GM23338 (cell line): ENCODE measurements around the gene AFF3. TPM values are rescaled to one million over a fixed set of nuclear protein-coding genes. Genes with fewer than 3 reads are reported as not detected.

Source experiments
- ATAC-seq: fragments of 200-7000 bp; cut with Tn5 transposase; 3 replicates; pipeline ENCODE4 v1.9.1; 2020
- DNase-seq: peaks from one replicate; pipeline ENCODE4 v3.0.0-alpha.2; 2015; ENCODE audit warnings: low spot score
- H2AFZ ChIP-seq: fragments of 200-600 bp; sonication (generic); 2 replicates; pipeline ENCODE4 v1.8.0; 2016; ENCODE audit warnings: antibody characterized with exemption, mild to moderate bottlenecking, moderate library complexity
- H3F3A ChIP-seq: fragments of 200-600 bp; sonication (generic); replicated peaks from 2 replicates; pipeline ENCODE4 v1.8.0; 2017; ENCODE audit warnings: antibody characterized with exemption, mixed run types, low read depth
- H3K27ac ChIP-seq: fragments of 200-600 bp; sonication (generic); 2 replicates; pipeline ENCODE4 v1.6.1; 2016; ENCODE audit warnings: low read depth
- H3K27me3 ChIP-seq: fragments of 200-600 bp; sonication (generic); 2 replicates; pipeline ENCODE4 v1.8.0; 2016; ENCODE audit warnings: mild to moderate bottlenecking, mixed run types, moderate library complexity; ENCODE audit not compliant: insufficient read depth
- H3K36me3 ChIP-seq: fragments of 200-600 bp; sonication (generic); 2 replicates; pipeline ENCODE4 v1.8.0; 2016; ENCODE audit warnings: mild to moderate bottlenecking; ENCODE audit not compliant: insufficient read depth
- H3K4me1 ChIP-seq: fragments of 200-600 bp; sonication (generic); 2 replicates; pipeline ENCODE4 v1.8.0; 2016; ENCODE audit warnings: mild to moderate bottlenecking, moderate library complexity; ENCODE audit not compliant: insufficient read depth
- H3K4me2 ChIP-seq: fragments of 200-600 bp; sonication (generic); 2 replicates; pipeline ENCODE4 v1.7.1; 2017; ENCODE audit warnings: mixed run types
- H3K4me3 ChIP-seq: fragments of 200-600 bp; sonication (generic); 2 replicates; pipeline ENCODE4 v1.6.1; 2016; ENCODE audit warnings: mixed run types
- H3K79me2 ChIP-seq: fragments of 200-600 bp; sonication (generic); replicated peaks from 2 replicates; pipeline ENCODE4 v1.8.0; 2017; ENCODE audit warnings: mild to moderate bottlenecking; ENCODE audit not compliant: insufficient read depth
- H3K9me2 ChIP-seq: fragments of 200-600 bp; sonication (generic); 2 replicates; pipeline ENCODE4 v1.8.0; 2017; ENCODE audit not compliant: insufficient read depth
- H4K20me1 ChIP-seq: fragments of 200-600 bp; sonication (generic); replicated peaks from 2 replicates; pipeline ENCODE4 v1.8.0; 2017; ENCODE audit warnings: mild to moderate bottlenecking; ENCODE audit not compliant: insufficient read depth
- H3K27ac Mint-ChIP-seq: 2 replicates; pipeline ENCODE4 v1.8.0; 2020; ENCODE audit warnings: inconsistent platforms, mild to moderate bottlenecking, moderate library complexity, mixed read lengths
- H3K27me3 Mint-ChIP-seq: 3 replicates; pipeline ENCODE4 v1.8.0; 2022; ENCODE audit warnings: low read depth, mild to moderate bottlenecking, moderate library complexity, mixed read lengths, inconsistent platforms; ENCODE audit not compliant: insufficient read depth, poor library complexity
- H3K36me3 Mint-ChIP-seq: 3 replicates; pipeline ENCODE4 v1.8.0; 2021; ENCODE audit warnings: low read depth, mild to moderate bottlenecking, inconsistent platforms, moderate library complexity, mixed read lengths
- H3K4me1 Mint-ChIP-seq: 3 replicates; pipeline ENCODE4 v1.8.0; 2020; ENCODE audit warnings: mild to moderate bottlenecking, inconsistent platforms, mixed read lengths
- H3K4me3 Mint-ChIP-seq: 3 replicates; pipeline ENCODE4 v1.8.0; 2021; ENCODE audit warnings: moderate library complexity, mild to moderate bottlenecking, inconsistent platforms, mixed read lengths
- H3K9me3 Mint-ChIP-seq: 3 replicates; pipeline ENCODE4 v1.8.0; 2020; ENCODE audit warnings: moderate library complexity, mild to moderate bottlenecking, inconsistent platforms, mixed read lengths
- CREB1 ChIP-seq: fragments of 250-450 bp; sonication (Bioruptor Pico); IDR thresholded peaks from 2 replicates; pipeline ENCODE4 v1.5.0; 2020; ENCODE audit warnings: low read depth, mild to moderate bottlenecking, moderate library complexity
- CTCF ChIP-seq, 2 experiments: fragments of 200-600 bp in 1 of 2; sonication (generic) in 1 of 2; conservative IDR thresholded peaks; 2 replicates each; pipeline versions ENCODE4 v1.5.1 to v1.6.1; 2016 to 2017; ENCODE audit warnings: antibody characterized with exemption in 2 of 2, low read depth in 2 of 2, mild to moderate bottlenecking in 2 of 2, moderate library complexity in 1 of 2
- ETS1 ChIP-seq: IDR thresholded peaks from 2 replicates; pipeline ENCODE4 v1.6.1; 2016; ENCODE audit warnings: antibody characterized with exemption
- EZH2phosphoT487 ChIP-seq: fragments of 200-600 bp; sonication (generic); IDR thresholded peaks from one replicate; pipeline ENCODE4 v1.8.1; 2018; ENCODE audit warnings: antibody characterized with exemption; ENCODE audit not compliant: unreplicated experiment
- JUNB ChIP-seq: IDR thresholded peaks from one replicate; pipeline ENCODE4 v1.6.1; 2016; ENCODE audit warnings: antibody characterized with exemption; ENCODE audit not compliant: unreplicated experiment
- NANOG ChIP-seq: IDR thresholded peaks from 2 replicates; pipeline ENCODE4 v1.6.1; 2016; ENCODE audit warnings: antibody characterized with exemption, borderline replicate concordance
- POLR2AphosphoS5 ChIP-seq: IDR thresholded peaks from 2 replicates; pipeline ENCODE4 v1.6.1; 2016; ENCODE audit warnings: antibody characterized with exemption, low read depth
- REST ChIP-seq: IDR thresholded peaks from one replicate; pipeline ENCODE4 v1.6.1; 2018; ENCODE audit warnings: antibody characterized with exemption; ENCODE audit not compliant: unreplicated experiment
- STAT1 ChIP-seq: IDR thresholded peaks from one replicate; pipeline ENCODE4 v1.6.1; 2016; ENCODE audit warnings: antibody characterized with exemption; ENCODE audit not compliant: unreplicated experiment
- ZNF114 ChIP-seq: fragments of 250-450 bp; sonication (Bioruptor Pico); IDR thresholded peaks from 2 replicates; pipeline ENCODE4 v1.5.0; 2020; ENCODE audit warnings: mild to moderate bottlenecking, moderate library complexity
- polyA plus RNA-seq: library from polyadenylated mRNA; unstranded; fragments of >200 nt; fragmentation: Nextera tagmentation; extraction: Ambion mirVana; gene quantifications from 2 replicates; pipeline ENCODE4 v1.2.1, GENCODE V29; 2016
- total RNA-seq: library from RNA; depleted of rRNA; stranded (reverse); fragments of >200 nt; shearing (Covaris generic); gene quantifications from 2 replicates; pipeline ENCODE4 v1.2.3, GENCODE V29; 2014

Gene AFF3
- total and polyA plus RNA-seq, 2 experiments from 2014 or later = 0.73 to 1.4 TPM

- Mint-ChIP-seq H3K4me3 (no peak overlapping the region), H3K9me3 (no peaks in the 10 kb centered on the region)
These were observed 288.0 kb downstream of the AFF3 start for GRCh38 chr2:99854236-99854852.

GRCh38 chr2:99852956-99853355, 289.4 kb downstream of the AFF3 start:
- H3F3A ChIP-seq = no peaks in the 10 kb centered on the region
- no peak for ATAC-seq
- TF ChIP-seq ETS1 (no peak), CTCF (conservative IDR thresholded peaks at IDR 0.05; ENCODE audit: low read depth in 2 of 2) (no peak), ZNF114 (CRISPR knock-in tag) (no peak), EZH2phosphoT487 (no peak), CREB1 (CRISPR knock-in tag) (no peak), JUNB (no peak), REST (no peak), STAT1 (no peak), POLR2AphosphoS5 (no peak), NANOG (no peak)

More at GRCh38 chr2:99854236-99854852, 288.0 kb downstream of the AFF3 start:
- Mint-ChIP-seq H3K4me1 (no peaks in the 10 kb centered on the region), H3K36me3 (no peaks in the 10 kb centered on the region), H3K27me3 (no peaks in the 10 kb centered on the region), H3K27ac (no peak overlapping the region)
- Histone ChIP-seq H3K4me2 (no peak overlapping the region), H3K79me2 (no peaks in the 10 kb centered on the region), H4K20me1 (no peaks in the 10 kb centered on the region), H3K36me3 (no peaks in the 10 kb centered on the region), H2AFZ (no peak overlapping the region), H3K27me3 (no peaks in the 10 kb centered on the region), H3K27ac (no peak overlapping the region), H3K4me3 (no peak overlapping the region), H3F3A (no peaks in the 10 kb centered on the region), H3K4me1 (no peaks in the 10 kb centered on the region), H3K9me2 (no peaks in the 10 kb centered on the region)
- DNase-seq (no peak), ATAC-seq (no peak)
- TF ChIP-seq NANOG (no peak), ZNF114 (CRISPR knock-in tag) (no peak), STAT1 (no peak)

More at GRCh38 chr2:99852956-99853355, 289.4 kb downstream of the AFF3 start:
- Histone ChIP-seq H2AFZ (no peak overlapping the region), H3K27ac (no peak overlapping the region), H3K9me2 (no peaks in the 10 kb centered on the region), H3K4me3 (no peak overlapping the region), H3K36me3 (no peaks in the 10 kb centered on the region), H4K20me1 (no peaks in the 10 kb centered on the region), H3K4me1 (no peaks in the 10 kb centered on the region), H3K4me2 (no peak overlapping the region), H3K79me2 (no peaks in the 10 kb centered on the region), H3K27me3 (no peaks in the 10 kb centered on the region)
- Mint-ChIP-seq H3K4me1 (no peaks in the 10 kb centered on the region), H3K27me3 (no peaks in the 10 kb centered on the region), H3K9me3 (no peaks in the 10 kb centered on the region), H3K27ac (no peak overlapping the region), H3K4me3 (no peak overlapping the region), H3K36me3 (no peaks in the 10 kb centered on the region)
- DNase-seq = no peak
